K562 (cell line): ENCODE results near the gene ETDA. TPM values are rescaled to one million over a fixed set of nuclear protein-coding genes. Genes with fewer than 3 reads are reported as not detected.

Experiments used
- ATAC-seq: fragments of 200-7000 bp; cut with Tn5 transposase; 3 replicates; pipeline ENCODE4 v1.9.1; 2020; ENCODE audit warnings: moderate library complexity
- BruUV-seq: library from RNA; stranded (reverse); fragments of 400-500 nt; replicated peaks from 2 replicates; lab custom pipeline; 2021; lab: Mats Ljungman, UMichigan
- CTCF ChIA-PET: fragments of 300-600 bp; formaldehyde crosslinking; extraction: SDS; loops from one replicate; lab custom pipeline; 2021; ENCODE audit warnings: low intra/inter-chr PET ratio; lab: Yijun Ruan, JAX
- POLR2A ChIA-PET: fragments of 300-600, 350-650 bp; sonication (Branson Sonifier 250); formaldehyde crosslinking; extraction: SDS; loops from one replicate; lab custom pipeline; 2021; ENCODE audit warnings: antibody characterized with exemption, inconsistent platforms; lab: Yijun Ruan, JAX
- DNase-seq, 4 experiments: peaks; one replicate each; pipeline versions ENCODE4 v3.0.0 to v3.0.0-alpha.2; 2011 to 2018; ENCODE audit warnings: low spot score in 3 of 4, mixed read lengths in 3 of 4; ENCODE audit errors: extremely low read depth in 1 of 4
- FAIRE-seq: peaks from 2 replicates; lab custom pipeline; 2011; peaks lifted over from hg19 to GRCh38; lab: Jason Lieb, UNC
- H2AFZ ChIP-seq: 2 replicates; pipeline ENCODE4 v1.6.0; 2011; ENCODE audit warnings: low read depth, low read length, control low read depth, inconsistent platforms
- H3K27ac ChIP-seq: fragments of 200-600 bp; 3 replicates; pipeline ENCODE4 v1.8.0; 2011; ENCODE audit warnings: low read depth, mild to moderate bottlenecking, control low read depth, inconsistent platforms, low read length, moderate library complexity, mixed read lengths; ENCODE audit errors: extremely low read depth
- H3K27me3 ChIP-seq, 2 experiments: fragments of 300-600 bp in 1 of 2; 2 replicates in 1 of 2; 3 replicates in 1 of 2; pipeline versions ENCODE4 v1.6.0 to v1.8.0; 2011; ENCODE audit warnings: inconsistent platforms in 2 of 2, low read length in 2 of 2, mild to moderate bottlenecking in 1 of 2, mixed read lengths in 1 of 2, moderate library complexity in 1 of 2; ENCODE audit not compliant: control insufficient read depth in 2 of 2, insufficient read depth in 2 of 2
- H3K36me3 ChIP-seq: fragments of 300-600 bp; 3 replicates; pipeline ENCODE4 v1.8.0; 2011; ENCODE audit warnings: mild to moderate bottlenecking, low read length, inconsistent platforms; ENCODE audit not compliant: control insufficient read depth, insufficient read depth
- H3K4me1 ChIP-seq, 2 experiments: fragments of 200-600 bp in 1 of 2; replicated peaks in 1 of 2; 2 replicates in 1 of 2; 3 replicates in 1 of 2; pipeline versions ENCODE4 v1.5.1 to v1.8.0; 2011; ENCODE audit warnings: inconsistent platforms in 2 of 2, low read length in 2 of 2, mild to moderate bottlenecking in 1 of 2, mixed read lengths in 1 of 2, moderate library complexity in 1 of 2; ENCODE audit not compliant: control insufficient read depth in 2 of 2, insufficient read depth in 2 of 2
- H3K4me2 ChIP-seq: 2 replicates; pipeline ENCODE4 v1.6.1; 2011; ENCODE audit warnings: low read length, control low read depth, inconsistent platforms, mixed read lengths; ENCODE audit not compliant: insufficient read depth
- H3K4me3 ChIP-seq: fragments of 200-600 bp; sonication (generic), shearing (Covaris generic); 2 replicates; pipeline ENCODE4 v1.5.1; 2016; ENCODE audit warnings: control low read depth, inconsistent platforms
- H3K79me2 ChIP-seq: fragments of 200-600 bp; 3 replicates; pipeline ENCODE4 v1.8.0; 2011; ENCODE audit warnings: low read length, inconsistent platforms; ENCODE audit not compliant: control insufficient read depth, insufficient read depth
- H3K9ac ChIP-seq, 2 experiments: 2 replicates each; pipeline versions ENCODE4 v1.6.0 to v1.6.1; 2011; ENCODE audit warnings: low read depth in 2 of 2, low read length in 2 of 2, control low read depth in 1 of 2, inconsistent platforms in 1 of 2, mild to moderate bottlenecking in 1 of 2, mixed read lengths in 1 of 2; ENCODE audit not compliant: insufficient read depth in 1 of 2
- H3K9me1 ChIP-seq: one replicate; pipeline ENCODE4 v1.6.0; 2011; ENCODE audit warnings: inconsistent platforms, mild to moderate bottlenecking, low read length, moderate library complexity; ENCODE audit not compliant: control insufficient read depth, insufficient read depth
- H3K9me3 ChIP-seq: replicated peaks from 2 replicates; pipeline ENCODE4 v1.5.1; 2011; ENCODE audit warnings: low read depth, low read length, inconsistent platforms; ENCODE audit not compliant: control insufficient read depth, insufficient read depth
- H4K20me1 ChIP-seq: replicated peaks from 2 replicates; pipeline ENCODE4 v1.6.1; 2011; ENCODE audit warnings: low read length, inconsistent platforms, mixed read lengths; ENCODE audit not compliant: control insufficient read depth, insufficient read depth
- CHD4 ChIP-seq: fragments of 200-600 bp; sonication (generic); IDR thresholded peaks from 3 replicates; pipeline ENCODE4 v1.6.1; 2012; ENCODE audit warnings: low read depth, mild to moderate bottlenecking, mixed read lengths, low read length, inconsistent platforms; ENCODE audit not compliant: insufficient read depth, insufficient replicate concordance, poor library complexity, severe bottlenecking
- FOXP1 ChIP-seq: sonication (generic); formaldehyde crosslinking; IDR thresholded peaks from 2 replicates; pipeline ENCODE4 v1.8.0; 2022; ENCODE audit warnings: mild to moderate bottlenecking, missing genetic modification reagents
- GABPA ChIP-seq: fragments of 200-800 bp; sonication (Bioruptor generic); conservative IDR thresholded peaks from 2 replicates; pipeline ENCODE4 v1.6.1; 2016; ENCODE audit warnings: low read depth, missing genetic modification characterization, missing compliant biosample characterization
- HOMEZ ChIP-seq: fragments of 250-450 bp; sonication (Bioruptor Pico); IDR thresholded peaks from 2 replicates; pipeline ENCODE4 v1.4.0; 2020; ENCODE audit warnings: mild to moderate bottlenecking, moderate library complexity
- KLF6 ChIP-seq: fragments of 250-450 bp; sonication (Bioruptor Pico); IDR thresholded peaks from 2 replicates; pipeline ENCODE4 v1.4.0; 2020; ENCODE audit warnings: mild to moderate bottlenecking, moderate library complexity, borderline replicate concordance
- NFE2L1 ChIP-seq: fragments of 450-650 bp; IDR thresholded peaks from 2 replicates; pipeline ENCODE4 v1.6.1; 2016; ENCODE audit warnings: missing genetic modification characterization, low read depth, mild to moderate bottlenecking, missing compliant biosample characterization, moderate library complexity, borderline replicate concordance
- SETDB1 ChIP-seq: IDR thresholded peaks from one replicate; pipeline ENCODE4 v1.6.1; 2012; ENCODE audit warnings: low read length, control low read depth, inconsistent platforms
- SIRT6 ChIP-seq: IDR thresholded peaks from one replicate; pipeline ENCODE4 v1.6.1; 2012; ENCODE audit warnings: low read depth, mild to moderate bottlenecking, control low read depth, inconsistent platforms, low read length, moderate library complexity
- ZNF518B ChIP-seq: fragments of 250-450 bp; sonication (Bioruptor Pico); IDR thresholded peaks from 2 replicates; pipeline ENCODE4 v1.5.0; 2021; ENCODE audit warnings: mild to moderate bottlenecking, moderate library complexity
- WGBS: fragments of 100-300 bp; shearing (Covaris generic); methylation state at CpG from one replicate; pipeline ENCODE4 v1.1.6; 2016; ENCODE audit warnings: low coverage, mixed read lengths; ENCODE audit not compliant: insufficient coverage; ENCODE audit errors: missing lambda C conversion rate; 5-methylcytosine and 5-hydroxymethylcytosine counted together
- in situ Hi-C: fragments of 300-500 bp; cut with MboI; formaldehyde crosslinking; loops from 4 replicates; pipeline ENCODE4 v1.15.0; 2018; ENCODE audit warnings: inconsistent platforms, mixed read lengths
- intact Hi-C: fragments of 100-400 bp; cut with micrococcal nuclease; formaldehyde crosslinking; loops from 2 replicates; pipeline ENCODE4 v1.14.2; 2022
- polyA plus RNA-seq, 8 experiments: library from polyadenylated mRNA; depleted of rRNA in 4 of 8; stranded (reverse) in 5 of 8; unstranded in 3 of 8; fragments of >200 nt; fragmentation: Nextera tagmentation in 2 of 8; fragmentation: Illumina TruSeq in 1 of 8; extraction: Ambion mirVana in 2 of 8; extraction: Trizol in 1 of 8; gene quantifications; 2 replicates each; pipeline versions ENCODE4 v1.2.1 to v1.2.3, GENCODE V29; 2011 to 2014; ENCODE audit warnings: inconsistent platforms in 1 of 8, missing spikeins in 1 of 8
- total RNA-seq, 7 experiments: library from RNA; depleted of rRNA in 6 of 7; stranded (reverse); fragments of >200 nt in 6 of 7; fragmentation: Illumina TruSeq in 2 of 7; extraction: Trizol in 2 of 7; gene quantifications; 2 replicates each; pipeline versions ENCODE4 v1.2.1 to v1.2.3, GENCODE V29; 2011 to 2021; ENCODE audit warnings: low replicate concordance in 1 of 7

Gene ETDA
- total and polyA plus RNA-seq, 9 of the 15 experiments (the other 6 are each of a cell fraction or from before 2014, with no cell fraction given): not detected

- in situ Hi-C loops (no loop called here), intact Hi-C loops (no loop called here)
- no peak overlapping the region for H3K9ac ChIP-seq
- H3K36me3 ChIP-seq: no peaks in the 10 kb centered on the region
- no peak overlapping the region for H3K4me3 ChIP-seq
- H3K27me3 ChIP-seq: no peaks in the 10 kb centered on the region
- ChIA-PET POLR2A (no interaction called here), CTCF (no interaction called here)
- BruUV-seq: no TSS peak
- DNase-seq: no peak
- H3K9me1 ChIP-seq: no peaks in the 10 kb centered on the region
- FAIRE-seq: no peak
- H3K79me2 ChIP-seq: no peaks in the 10 kb centered on the region
- no peak overlapping the region for H3K27ac ChIP-seq
- no peak for ATAC-seq
- no peaks in the 10 kb centered on the region for H3K4me1 ChIP-seq
- TF ChIP-seq CHD4 (no peak), KLF6 (CRISPR knock-in tag) (no peak), HOMEZ (CRISPR knock-in tag) (no peak), SIRT6 (no peak), ZNF518B (CRISPR knock-in tag) (no peak), FOXP1 (CRISPR knock-in tag) (no peak), SETDB1 (no peak), GABPA (tag) (no peak), NFE2L1 (tag) (no peak)
- H3K4me2 ChIP-seq: no peak overlapping the region
- no peak overlapping the region for H2AFZ ChIP-seq
- no peaks in the 10 kb centered on the region for H4K20me1 ChIP-seq
- no peaks in the 10 kb centered on the region for H3K9me3 ChIP-seq
- 2% methylated on average over 6 of the region's 6 CpGs for WGBS
These were observed 5.1 kb downstream of the ETDA start for GRCh38 chrX:135256923-135257322.
